HG03354 (cell line): ENCODE results near the gene MAML2.

Source experiments
- ATAC-seq: cut with Tn5 transposase; IDR thresholded peaks from one replicate; pipeline ENCODE4 v1.9.1; 2021; ENCODE audit warnings: mild to moderate bottlenecking; ENCODE audit not compliant: unreplicated experiment, poor library complexity, severe bottlenecking

Gene MAML2

GRCh38 chr11:96149743-96150555, 193.0 kb downstream of the MAML2 start:
- no peak for ATAC-seq

GRCh38 chr11:96147906-96148486, 195.0 kb downstream of the MAML2 start:
- ATAC-seq, result no peak

- ATAC-seq, result no peak
Observed at GRCh38 chr11:96147186-96147585, 195.8 kb downstream of the MAML2 start.

- no peak for ATAC-seq
Observed at GRCh38 chr11:96146765-96147164, 196.2 kb downstream of the MAML2 start.

GRCh38 chr11:96145163-96145585, 197.8 kb downstream of the MAML2 start:
- ATAC-seq, result no peak

- no peak for ATAC-seq
Observed at GRCh38 chr11:96144553-96144952, 198.4 kb downstream of the MAML2 start.

- ATAC-seq, result no peak
Observed at GRCh38 chr11:96143041-96143521, 199.9 kb downstream of the MAML2 start.

GRCh38 chr11:96141626-96142025, 201.4 kb downstream of the MAML2 start:
- ATAC-seq, result no peak

- ATAC-seq, result no peak
Observed at GRCh38 chr11:96139691-96140090, 203.3 kb downstream of the MAML2 start.

- ATAC-seq, result no peak
Observed at GRCh38 chr11:96137373-96137772, 205.6 kb downstream of the MAML2 start.

GRCh38 chr11:96136613-96137298, 206.2 kb downstream of the MAML2 start:
- no peak for ATAC-seq

- peak; percentile 77 for ATAC-seq
Observed at GRCh38 chr11:96134602-96135001, 208.4 kb downstream of the MAML2 start.

- ATAC-seq, result peak; percentile 52
Observed at GRCh38 chr11:96132437-96132836, 210.6 kb downstream of the MAML2 start.

GRCh38 chr11:96130061-96130620, 212.9 kb downstream of the MAML2 start:
- ATAC-seq, result no peak

GRCh38 chr11:96127596-96127959, 215.4 kb downstream of the MAML2 start:
- ATAC-seq, result no peak

GRCh38 chr11:96126917-96127595, 215.9 kb downstream of the MAML2 start:
- ATAC-seq, result peak; percentile 43

GRCh38 chr11:96125400-96125799, 217.6 kb downstream of the MAML2 start:
- ATAC-seq, result no peak

GRCh38 chr11:96124155-96124554, 218.8 kb downstream of the MAML2 start:
- ATAC-seq, result no peak

GRCh38 chr11:96123301-96123700, 219.7 kb downstream of the MAML2 start:
- ATAC-seq, result no peak

GRCh38 chr11:96122601-96123074, 220.4 kb downstream of the MAML2 start:
- no peak for ATAC-seq
